DOHH2 (cell line): ENCODE results near the gene CNOT3.
"Not testable (repeated sequence)": the region's sequence is repeated elsewhere in the genome, so short reads cannot be mapped to it uniquely, and the experiment has no call there.

Source experiments
- CTCF ChIP-seq: fragments of 200-600 bp; sonication (generic); IDR thresholded peaks from one replicate; pipeline ENCODE4 v1.5.1; 2014; ENCODE audit warnings: antibody characterized with exemption, mild to moderate bottlenecking, low read depth, low read length; ENCODE audit not compliant: poor library complexity, severe bottlenecking
- EZH2phosphoT487 ChIP-seq: fragments of 200-600 bp; sonication (generic); IDR thresholded peaks from 2 replicates; pipeline ENCODE4 v1.6.1; 2017; ENCODE audit warnings: borderline replicate concordance, mild to moderate bottlenecking, antibody characterized with exemption, low read length, moderate library complexity, mixed read lengths

DNA sequence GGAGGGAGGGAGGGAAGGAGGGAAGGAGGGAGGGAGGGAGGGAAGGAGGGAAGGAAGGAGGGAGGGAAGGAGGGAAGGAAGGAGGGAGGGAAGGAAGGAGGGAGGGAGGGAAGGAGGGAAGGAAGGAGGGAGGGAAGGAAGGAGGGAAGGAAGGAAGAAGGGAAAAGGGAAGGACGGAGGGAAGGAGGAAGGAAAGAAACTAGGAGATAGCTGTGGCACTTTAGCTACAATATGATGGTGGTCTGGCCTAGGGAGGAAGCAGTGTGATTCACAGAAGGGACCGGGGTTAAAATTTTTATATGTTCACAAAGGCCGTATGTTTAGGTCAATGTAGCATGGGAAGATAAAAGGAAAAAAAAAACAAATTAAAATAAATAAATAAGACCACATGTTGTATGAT lies 44.3 kb downstream of the CNOT3 start:
- TF ChIP-seq CTCF, EZH2phosphoT487: not testable (repeated sequence)
